PC-3 (cell line): ENCODE measurements around the gene KIAA1217. TPM values are rescaled to one million over a fixed set of nuclear protein-coding genes. Genes with fewer than 3 reads are reported as not detected.

Experiments used
- ATAC-seq: fragments of 200-7000 bp; cut with Tn5 transposase; 2 replicates; pipeline ENCODE4 v1.9.1; 2020; ENCODE audit warnings: mild to moderate bottlenecking, moderate library complexity
- BruUV-seq: library from RNA; stranded (reverse); fragments of 400-500 nt; replicated peaks from 2 replicates; lab custom pipeline; 2021; lab: Mats Ljungman, UMichigan
- CTCF ChIA-PET: fragments of 300-600 bp; sonication (Branson Sonifier 250); formaldehyde crosslinking; loops from one replicate; lab custom pipeline; 2022; ENCODE audit warnings: antibody characterized with exemption; lab: Charles Lee
- POLR2A ChIA-PET: fragments of 300-600 bp; sonication (Branson Sonifier 250); formaldehyde crosslinking; loops from one replicate; lab custom pipeline; 2022; ENCODE audit warnings: antibody characterized with exemption; ENCODE audit not compliant: unreplicated experiment; lab: Charles Lee
- DNase-seq: peaks from one replicate; pipeline ENCODE4 v3.0.0-alpha.2; 2015
- H2AFZ ChIP-seq: fragments of 300-600 bp; sonication (generic); 2 replicates; pipeline ENCODE4 v1.6.0; 2016; ENCODE audit warnings: antibody characterized with exemption, low read length
- H3F3A ChIP-seq: fragments of 300-600 bp; sonication (generic); one replicate; pipeline ENCODE4 v1.6.0; 2017; ENCODE audit warnings: antibody characterized with exemption, low read length, control low read depth, mild to moderate bottlenecking; ENCODE audit not compliant: unreplicated experiment
- H3K27ac ChIP-seq: fragments of 300-600 bp; sonication (generic); 2 replicates; pipeline ENCODE4 v1.5.1; 2016; ENCODE audit warnings: mild to moderate bottlenecking, low read length
- H3K27me3 ChIP-seq: fragments of 300-600 bp; sonication (generic); 2 replicates; pipeline ENCODE4 v1.6.1; 2016; ENCODE audit warnings: low read length, mixed read lengths
- H3K36me3 ChIP-seq: fragments of 300-600 bp; sonication (generic); 2 replicates; pipeline ENCODE4 v1.6.1; 2016; ENCODE audit warnings: low read depth, mixed run types, low read length, mixed read lengths
- H3K4me1 ChIP-seq: fragments of 300-600 bp; sonication (generic); 2 replicates; pipeline ENCODE4 v1.5.1; 2016; ENCODE audit warnings: low read length; ENCODE audit not compliant: insufficient read depth
- H3K4me2 ChIP-seq: fragments of 300-600 bp; sonication (generic); 2 replicates; pipeline ENCODE4 v1.6.0; 2016; ENCODE audit warnings: low read length
- H3K4me3 ChIP-seq: fragments of 300-600 bp; sonication (generic); 2 replicates; pipeline ENCODE4 v1.5.1; 2016; ENCODE audit warnings: mild to moderate bottlenecking, low read length, mixed read lengths
- H3K79me2 ChIP-seq: fragments of 300-600 bp; sonication (generic); 2 replicates; pipeline ENCODE4 v1.6.1; 2017; ENCODE audit warnings: low read length, mixed read lengths
- H3K9ac ChIP-seq: fragments of 300-600 bp; sonication (generic); 2 replicates; pipeline ENCODE4 v1.6.0; 2016; ENCODE audit warnings: mild to moderate bottlenecking, low read length
- H3K9me2 ChIP-seq: fragments of 300-600 bp; sonication (generic); replicated peaks from 2 replicates; pipeline ENCODE4 v1.6.1; 2016; ENCODE audit warnings: mixed run types, low read length, mixed read lengths
- H3K9me3 ChIP-seq: fragments of 300-600 bp; sonication (generic); 2 replicates; pipeline ENCODE4 v1.6.1; 2016; ENCODE audit warnings: low read length, mixed read lengths
- H4K20me1 ChIP-seq: fragments of 300-600 bp; sonication (generic); 2 replicates; pipeline ENCODE4 v1.6.1; 2016; ENCODE audit warnings: low read length, mixed read lengths
- CTCF ChIP-seq: fragments of 300-600 bp; sonication (generic); conservative IDR thresholded peaks from 2 replicates; pipeline ENCODE4 v1.5.1; 2017; ENCODE audit warnings: antibody characterized with exemption, low read depth, mild to moderate bottlenecking, low read length
- EZH2 ChIP-seq: fragments of 300-600 bp; sonication (generic); IDR thresholded peaks from one replicate; pipeline ENCODE4 v1.6.1; 2017; ENCODE audit warnings: antibody characterized with exemption, mild to moderate bottlenecking, low read length; ENCODE audit not compliant: unreplicated experiment
- EZH2phosphoT487 ChIP-seq: fragments of 300-600 bp; sonication (generic); IDR thresholded peaks from 2 replicates; pipeline ENCODE4 v1.6.1; 2018; ENCODE audit warnings: mild to moderate bottlenecking, antibody characterized with exemption, low read length, borderline replicate concordance
- intact Hi-C: fragments of 100-400 bp; cut with micrococcal nuclease; formaldehyde crosslinking; loops from 2 replicates; pipeline ENCODE4 v1.9.0; 2023
- total RNA-seq: library from RNA; depleted of rRNA; stranded (reverse); fragments of >200 nt; gene quantifications from 2 replicates; pipeline ENCODE4 v1.2.3, GENCODE V29; 2014

The KIAA1217 gene
- total RNA-seq, 1 experiment from 2014 or later = 16.0 TPM

- ChIA-PET POLR2A (no interaction called here), CTCF (interaction anchor here (0.5 kb wide), 1 partner anchor 292 kb away, joined by 5 read pairs; no protein-coding TSS in a partner anchor)
- Histone ChIP-seq H2AFZ (no peak overlapping the region), H3K27me3 (no peaks in the 10 kb centered on the region), H4K20me1 (no peaks in the 10 kb centered on the region), H3K79me2 (no peaks in the 10 kb centered on the region), H3K4me3 (no peak overlapping the region), H3K36me3 (peaks cover 2% of the 10 kb centered on the region), H3F3A (no peaks in the 10 kb centered on the region), H3K9ac (no peak overlapping the region), H3K4me1 (no peaks in the 10 kb centered on the region), H3K27ac (no peak overlapping the region), H3K4me2 (no peak overlapping the region), H3K9me3 (no peaks in the 10 kb centered on the region), H3K9me2 (no peaks in the 10 kb centered on the region)
- intact Hi-C loops = no loop called here
- BruUV-seq = no TSS peak
- TF ChIP-seq CTCF (no peak), EZH2 (no peak), EZH2phosphoT487 (no peak)
- ATAC-seq (no peak), DNase-seq (no peak)
Measured at GRCh38 chr10:24502006-24502405, 293.1 kb downstream of the KIAA1217 start.

- intact Hi-C loops = loop anchor here (1.0 kb wide), 2 partner anchors 40 to 85 kb away; no protein-coding TSS in a partner anchor
- Histone ChIP-seq H3K9me3 (no peaks in the 10 kb centered on the region), H3K4me1 (no peaks in the 10 kb centered on the region), H3K4me2 (no peak overlapping the region), H3K9ac (no peak overlapping the region), H4K20me1 (no peaks in the 10 kb centered on the region), H3K9me2 (no peaks in the 10 kb centered on the region), H2AFZ (no peak overlapping the region), H3K4me3 (no peak overlapping the region), H3F3A (no peaks in the 10 kb centered on the region), H3K79me2 (no peaks in the 10 kb centered on the region), H3K36me3 (peaks cover 2% of the 10 kb centered on the region), H3K27me3 (no peaks in the 10 kb centered on the region), H3K27ac (no peak overlapping the region)
- ATAC-seq (no peak), DNase-seq (no peak)
- CTCF ChIA-PET = no interaction called here
- POLR2A ChIA-PET = no interaction called here
- BruUV-seq = no TSS peak
- no peak for TF ChIP-seq CTCF
Measured at GRCh38 chr10:24502801-24503460, 294.0 kb downstream of the KIAA1217 start.
